Spleen (tissue), 7 donors: Measurements from ENCODE around the gene ATAD3B.
"Not testable (repeated sequence)": the region's sequence is repeated elsewhere in the genome, so short reads cannot be mapped to it uniquely, and the experiment has no call there.

ENCODE experiments used
- CTCF ChIP-seq, 11 experiments: fragments of 200-600 bp in 7 of 11; fragments of 450-650 bp in 4 of 11; sonication (generic) in 4 of 11; IDR thresholded peaks in 8 of 11; conservative IDR thresholded peaks in 3 of 11; 1 replicate in 7 of 11; 2 replicates in 4 of 11; pipeline versions ENCODE4 v1.4.0 to v1.8.0; 2016 to 2021; ENCODE audit warnings: antibody characterized with exemption in 11 of 11, inconsistent platforms in 4 of 11, mild to moderate bottlenecking in 1 of 11
- POLR2A ChIP-seq, 3 donors: fragments of 450-650 bp; IDR thresholded peaks; one replicate each; pipeline ENCODE4 v1.5.1; 2017; ENCODE audit warnings: antibody characterized with exemption in 3 of 3, mild to moderate bottlenecking in 1 of 3
- POLR2AphosphoS5 ChIP-seq, 3 donors: sonication (generic); formaldehyde crosslinking; IDR thresholded peaks; one replicate each; pipeline ENCODE4 v1.5.1; 2017; ENCODE audit warnings: antibody characterized with exemption in 3 of 3
- donor health status: DM: no; HTN: no; CAD: no; lungs with moderate emphysema.
- donor health status: DM: no; HTN: no; CAD: no.
- donor health status: DM: no; HTN: no; CAD: no.

- not testable (repeated sequence) for TF ChIP-seq CTCF (IDR thresholded peaks at IDR 0.05 in 8 of 11, conservative IDR thresholded peaks at IDR 0.05 in 3 of 11); POLR2A (IDR thresholded peaks at IDR 0.05); POLR2AphosphoS5 (IDR thresholded peaks at IDR 0.05)
These were observed 14.3 kb downstream of the ATAD3B start for GRCh38 chr1:1485755-1486317.
